Esophagus squamous epithelium (tissue), 5 donors: ENCODE results near the gene CHST11. TPM values are rescaled to one million over a fixed set of nuclear protein-coding genes. Genes with fewer than 3 reads are reported as not detected.

Experiments used
- DNase-seq: peaks from one replicate; lab custom pipeline; 2025; lab: John Stamatoyannopoulos, UW
- H3K27ac ChIP-seq, 4 donors: fragments of 200-600 bp; sonication (generic); one replicate each; pipeline ENCODE4 v1.5.1; 2016 to 2019; ENCODE audit warnings: mild to moderate bottlenecking in 1 of 4
- H3K27me3 ChIP-seq, 4 donors: fragments of 200-600 bp; sonication (generic); 1 replicate in 3 of 4; 2 replicates in 1 of 4; pipeline versions ENCODE4 v1.5.1 to v1.6.0; 2017 to 2021; ENCODE audit warnings: antibody characterized with exemption in 1 of 4
- H3K36me3 ChIP-seq, 3 donors: fragments of 200-600 bp; sonication (generic); one replicate each; pipeline ENCODE4 v1.5.1; 2016 to 2019
- H3K4me1 ChIP-seq, 3 donors: fragments of 200-600 bp; sonication (generic); one replicate each; pipeline ENCODE4 v1.5.1; 2017 to 2019
- H3K4me3 ChIP-seq, 4 donors: fragments of 200-600 bp; sonication (generic); 1 replicate in 3 of 4; 2 replicates in 1 of 4; pipeline ENCODE4 v1.5.1; 2016 to 2019; ENCODE audit warnings: mild to moderate bottlenecking in 2 of 4, moderate library complexity in 1 of 4
- H3K9me3 ChIP-seq, 3 donors: fragments of 200-600 bp; sonication (generic); one replicate each; pipeline ENCODE4 v1.5.1; 2016 to 2019
- CTCF ChIP-seq, 6 experiments: fragments of 450-650 bp in 4 of 6; fragments of 200-600 bp in 2 of 6; sonication (generic) in 2 of 6; IDR thresholded peaks; one replicate each; pipeline ENCODE4 v1.5.1; 2016 to 2019; ENCODE audit warnings: antibody characterized with exemption in 6 of 6, mild to moderate bottlenecking in 4 of 6, moderate library complexity in 4 of 6
- POLR2A ChIP-seq, 4 donors: fragments of 450-650 bp; IDR thresholded peaks; one replicate each; pipeline ENCODE4 v1.6.1; 2017; ENCODE audit warnings: antibody characterized with exemption in 4 of 4, mild to moderate bottlenecking in 4 of 4, moderate library complexity in 3 of 4
- WGBS, 2 donors: methylation state at CpG; one replicate each; pipeline ENCODE4 v1.1.5; 2018; 5-methylcytosine and 5-hydroxymethylcytosine counted together
- intact Hi-C: fragments of 100-400 bp; cut with DNase I; formaldehyde crosslinking; loops from one replicate; pipeline ENCODE4 v1.15.0; 2022
- total RNA-seq, 4 donors: library from RNA; depleted of rRNA; stranded (reverse); fragments of >200 nt; gene quantifications; one replicate each; pipeline ENCODE4 v1.1.0, GENCODE V29; 2016
- donor health status: DM: yes; HTN: yes; CAD: no.

Gene CHST11
- total RNA-seq, 4 donors from 2014 or later, result 6.3 to 12.6 (median 10.3) TPM

DNA sequence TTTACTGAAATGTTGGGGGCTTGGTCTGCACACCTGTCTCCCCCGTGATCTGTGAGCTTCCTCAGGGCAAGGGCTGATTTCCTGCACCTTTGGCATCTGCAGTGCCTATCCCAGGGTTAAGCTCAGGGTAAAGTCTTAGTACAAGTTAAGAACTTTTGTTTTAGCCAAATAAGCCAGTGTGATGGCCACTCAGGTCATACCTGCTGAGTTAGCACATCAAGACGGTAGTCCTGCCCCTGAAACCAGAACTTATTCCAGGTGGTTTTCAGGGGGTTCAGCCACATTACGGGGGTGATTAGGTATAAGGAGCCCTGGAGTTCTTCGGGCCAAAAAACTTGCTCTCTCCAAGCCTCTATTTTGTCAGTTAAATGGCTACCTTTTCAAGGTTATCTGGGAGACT is 21.6 kb upstream of the CHST11 start:
- intact Hi-C loops, result no loop called here
- no peak overlapping the region for H3K4me3 ChIP-seq
- no peaks in the 10 kb centered on the region for H3K9me3 ChIP-seq
- H3K36me3 ChIP-seq, result no peaks in the 10 kb centered on the region
- 69 to 75% methylated on average over 4 of the region's 4 CpGs for WGBS, 2 donors
- no peak for DNase-seq
- H3K27ac ChIP-seq, result no peak overlapping the region
- no peaks in the 10 kb centered on the region for H3K4me1 ChIP-seq
- TF ChIP-seq CTCF (IDR thresholded peaks at IDR 0.05), result no peak
- TF ChIP-seq POLR2A (IDR thresholded peaks at IDR 0.05), result no peak
- peaks cover 0 to 10% (median 0%) of the 10 kb centered on the region in 4 donors for H3K27me3 ChIP-seq

- H3K27ac ChIP-seq, result no peak overlapping the region
- no peaks in the 10 kb centered on the region for H3K9me3 ChIP-seq
- no peaks in the 10 kb centered on the region for H3K36me3 ChIP-seq
- H3K4me3 ChIP-seq, result no peak overlapping the region
- DNase-seq, result no peak
- peaks cover 0 to 10% (median 0%) of the 10 kb centered on the region in 4 donors for H3K27me3 ChIP-seq
- intact Hi-C loops, result no loop called here
- H3K4me1 ChIP-seq, result no peaks in the 10 kb centered on the region
- WGBS, 2 donors, result 46 to 65% methylated on average over 3 of the region's 3 CpGs
- TF ChIP-seq CTCF (IDR thresholded peaks at IDR 0.05), result no peak
- TF ChIP-seq POLR2A (IDR thresholded peaks at IDR 0.05), result no peak
These were observed 21.0 kb upstream of the CHST11 start for GRCh38 chr12:104435765-104436164.

DNA sequence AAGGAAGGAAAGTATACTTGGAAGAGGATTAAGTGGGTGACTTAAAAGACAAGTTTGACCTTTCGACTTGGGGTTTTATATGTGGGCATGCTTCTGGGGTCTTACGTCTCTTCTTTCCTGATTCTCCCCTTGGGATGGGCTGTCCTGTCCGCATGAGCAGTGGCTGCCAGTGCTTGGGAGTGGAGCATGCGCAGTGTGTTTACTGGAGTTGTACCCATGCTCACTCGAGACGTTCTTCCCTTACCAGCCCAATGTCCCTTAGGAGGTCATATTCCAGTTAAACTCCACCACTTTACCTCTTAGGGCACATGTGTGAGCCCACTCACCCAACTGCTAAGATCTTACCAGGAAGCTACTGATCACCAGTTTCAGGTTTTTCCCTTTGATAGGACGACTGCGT is 20.0 kb upstream of the CHST11 start:
- Histone ChIP-seq H3K9me3 (no peaks in the 10 kb centered on the region), H3K36me3 (no peaks in the 10 kb centered on the region), H3K27me3 (peaks cover 0 to 10% (median 0%) of the 10 kb centered on the region in 4 donors), H3K27ac (no peak overlapping the region), H3K4me3 (no peak overlapping the region), H3K4me1 (no peaks in the 10 kb centered on the region)
- intact Hi-C loops, result no loop called here
- no peak for DNase-seq
- WGBS, 2 donors, result 89 to 91% methylated on average over 8 of the region's 8 CpGs
- TF ChIP-seq POLR2A (IDR thresholded peaks at IDR 0.05), result no peak
- TF ChIP-seq CTCF (IDR thresholded peaks at IDR 0.05), result no peak

DNA sequence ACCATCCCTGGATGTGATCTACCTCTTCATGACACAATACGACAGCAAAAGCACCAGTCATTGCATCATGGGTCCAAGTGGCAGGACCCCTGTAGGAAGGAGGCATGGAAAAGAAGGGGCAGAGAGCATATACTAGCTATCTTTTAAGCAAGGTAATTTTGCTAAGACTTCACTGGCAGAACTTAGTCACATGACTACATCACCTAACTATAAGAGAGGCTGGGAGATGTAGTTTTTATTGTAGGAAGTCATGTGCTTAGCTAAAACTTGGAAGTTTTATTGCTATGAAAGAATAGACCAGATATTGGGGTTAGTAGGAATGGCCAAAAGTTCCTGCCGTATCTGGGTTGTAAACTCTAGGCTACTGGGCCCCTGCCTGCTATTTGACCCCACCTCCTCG is 18.6 kb upstream of the CHST11 start:
- Histone ChIP-seq H3K36me3 (no peaks in the 10 kb centered on the region), H3K4me1 (no peaks in the 10 kb centered on the region), H3K27ac (no peak overlapping the region), H3K27me3 (peaks cover 0 to 10% (median 0%) of the 10 kb centered on the region in 4 donors), H3K4me3 (no peak overlapping the region), H3K9me3 (no peaks in the 10 kb centered on the region)
- DNase-seq, result no peak
- 76 to 83% methylated on average over 3 of the region's 3 CpGs for WGBS, 2 donors
- TF ChIP-seq POLR2A (IDR thresholded peaks at IDR 0.05), result no peak
- TF ChIP-seq CTCF (IDR thresholded peaks at IDR 0.05), result no peak
- intact Hi-C loops, result no loop called here

GRCh38 chr12:104439137-104439536 is 17.6 kb upstream of the CHST11 start:
- TF ChIP-seq CTCF (IDR thresholded peaks at IDR 0.05) (no peak), POLR2A (IDR thresholded peaks at IDR 0.05) (no peak)
- WGBS, 2 donors, result 78 to 80% methylated on average over 12 of the region's 12 CpGs
- DNase-seq, result no peak

More at GRCh38 chr12:104439137-104439536, 17.6 kb upstream of the CHST11 start:
- no peaks in the 10 kb centered on the region for H3K9me3 ChIP-seq
- no peak overlapping the region for H3K27ac ChIP-seq
- no peaks in the 10 kb centered on the region for H3K4me1 ChIP-seq
- peaks cover 0 to 10% (median 0%) of the 10 kb centered on the region in 4 donors for H3K27me3 ChIP-seq
- no peaks in the 10 kb centered on the region for H3K36me3 ChIP-seq
- H3K4me3 ChIP-seq, result no peak overlapping the region
- intact Hi-C loops, result no loop called here
